Duodenal mucosa (tissue), 2 donors: Measurements from ENCODE around the gene SCAF8.
A peak's percentile ranks its signal among the peaks of the same experiment; 100 is the strongest.

Source experiments
- H3K27ac ChIP-seq: one replicate; pipeline ENCODE4 v1.7.0; 2013; ENCODE audit warnings: low read depth, low read length
- H3K27me3 ChIP-seq, 2 donors: one replicate each; pipeline ENCODE4 v1.7.0; 2013; ENCODE audit warnings: low read length in 2 of 2, control low read depth in 1 of 2; ENCODE audit not compliant: insufficient read depth in 2 of 2, control insufficient read depth in 1 of 2
- H3K36me3 ChIP-seq, 2 donors: one replicate each; pipeline ENCODE4 v1.7.0; 2013; ENCODE audit warnings: low read length in 2 of 2, control low read depth in 1 of 2; ENCODE audit not compliant: insufficient read depth in 2 of 2, control insufficient read depth in 1 of 2
- H3K4me1 ChIP-seq, 2 donors: one replicate each; pipeline ENCODE4 v1.7.0; 2013; ENCODE audit warnings: low read length in 2 of 2, control low read depth in 1 of 2; ENCODE audit not compliant: insufficient read depth in 2 of 2, control insufficient read depth in 1 of 2
- H3K4me3 ChIP-seq, 2 donors: one replicate each; pipeline ENCODE4 v1.7.0; 2013; ENCODE audit warnings: low read length in 2 of 2, low read depth in 1 of 2
- H3K9ac ChIP-seq, 2 donors: one replicate each; pipeline ENCODE4 v1.7.0; 2013; ENCODE audit warnings: low read length in 2 of 2, low read depth in 1 of 2
- H3K9me3 ChIP-seq, 2 donors: one replicate each; pipeline ENCODE4 v1.7.0; 2013; ENCODE audit warnings: low read length in 2 of 2, control low read depth in 1 of 2; ENCODE audit not compliant: control insufficient read depth in 1 of 2

Gene SCAF8

GRCh38 chr6:154751011-154751800, 18.0 kb downstream of the SCAF8 start:
- H3K27ac ChIP-seq, result no peak overlapping the region
- H3K9me3 ChIP-seq, result no peaks in the 10 kb centered on the region
- H3K4me3 ChIP-seq, result no peak overlapping the region
- no peak overlapping the region for H3K9ac ChIP-seq
- peaks cover 11 to 13% of the 10 kb centered on the region in 2 donors for H3K4me1 ChIP-seq
- H3K27me3 ChIP-seq, result no peaks in the 10 kb centered on the region
- no peaks in the 10 kb centered on the region for H3K36me3 ChIP-seq

DNA sequence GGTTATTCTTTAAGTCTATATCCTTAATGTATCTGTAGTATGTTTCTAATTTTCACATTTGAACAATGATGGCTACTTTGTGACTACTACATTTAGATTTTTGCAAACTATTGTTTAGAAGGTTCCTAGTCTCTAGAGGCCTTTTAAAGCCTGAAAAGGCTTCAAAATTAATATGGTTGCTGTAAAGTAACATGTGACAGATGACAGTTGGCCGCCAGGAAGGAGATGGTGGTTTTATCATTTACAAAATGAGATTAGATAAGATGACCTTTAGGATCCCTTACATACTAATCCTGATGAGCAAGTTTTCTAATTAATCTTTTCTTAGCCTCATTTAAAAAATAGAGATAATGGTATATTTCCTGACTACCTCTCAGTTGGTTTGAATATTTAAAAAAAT, 18.8 kb downstream of the SCAF8 start:
- H3K4me1 ChIP-seq, result peaks cover 11 to 13% of the 10 kb centered on the region in 2 donors

DNA sequence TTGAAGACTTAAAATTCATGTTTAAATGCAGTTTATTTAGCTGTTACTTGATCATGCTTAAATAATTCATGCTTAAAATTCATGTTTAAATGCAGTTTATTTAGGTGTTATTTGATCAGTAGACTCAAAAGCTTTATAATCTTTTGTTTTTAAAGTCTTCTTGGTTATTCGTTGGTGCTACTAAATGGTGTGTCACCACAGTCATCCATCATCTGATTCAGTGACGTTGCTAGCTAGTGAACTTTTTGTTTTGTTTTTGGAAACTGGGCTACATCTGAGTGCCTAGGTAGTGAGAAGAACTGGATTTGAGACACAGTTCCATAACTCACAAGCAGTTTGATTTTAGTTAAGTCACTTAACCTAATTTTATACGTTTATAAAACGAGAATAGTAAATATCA, 20.9 kb downstream of the SCAF8 start:
- peak overlapping the region in 1 of 2 donors; percentile 22 for H3K9ac ChIP-seq
- H3K36me3 ChIP-seq, result no peaks in the 10 kb centered on the region
- peaks cover 9 to 11% of the 10 kb centered on the region in 2 donors for H3K4me1 ChIP-seq
- H3K27ac ChIP-seq, result no peak overlapping the region
- no peaks in the 10 kb centered on the region for H3K9me3 ChIP-seq
- H3K27me3 ChIP-seq, result no peaks in the 10 kb centered on the region
- H3K4me3 ChIP-seq, result no peak overlapping the region

More for the DNA sequence above, 18.8 kb downstream of the SCAF8 start:
- Histone ChIP-seq H3K9me3 (no peaks in the 10 kb centered on the region), H3K4me3 (no peak overlapping the region), H3K9ac (no peak overlapping the region), H3K27me3 (no peaks in the 10 kb centered on the region), H3K36me3 (no peaks in the 10 kb centered on the region), H3K27ac (no peak overlapping the region)

- H3K27ac ChIP-seq, result no peak overlapping the region
- no peaks in the 10 kb centered on the region for H3K9me3 ChIP-seq
- peaks cover 3 to 11% of the 10 kb centered on the region in 2 donors for H3K4me1 ChIP-seq
- no peak overlapping the region for H3K4me3 ChIP-seq
- no peaks in the 10 kb centered on the region for H3K27me3 ChIP-seq
- H3K9ac ChIP-seq, result no peak overlapping the region
- H3K36me3 ChIP-seq, result no peaks in the 10 kb centered on the region
These were observed 24.3 kb downstream of the SCAF8 start for GRCh38 chr6:154757352-154758050.

DNA sequence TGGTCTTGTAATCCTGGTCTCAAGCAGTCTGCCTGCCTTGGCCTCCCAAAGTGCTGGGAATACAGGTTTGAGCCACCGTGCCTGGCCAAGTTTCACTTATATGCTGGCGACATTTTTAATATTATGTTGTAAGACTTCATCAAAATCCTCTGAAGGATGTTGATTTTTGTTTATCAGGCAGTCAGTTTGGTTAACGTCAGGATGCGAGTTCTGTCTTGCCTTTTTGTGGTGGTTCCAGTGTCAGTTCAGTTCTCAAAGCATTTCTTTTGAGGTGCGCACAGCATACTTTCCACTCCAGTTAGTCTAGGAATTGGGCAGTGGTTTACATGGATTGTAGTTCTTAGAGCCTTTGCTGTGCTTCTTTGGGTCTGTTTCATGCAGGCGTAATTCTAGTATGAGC, 24.9 kb downstream of the SCAF8 start:
- H3K9me3 ChIP-seq, result no peaks in the 10 kb centered on the region
- H3K4me1 ChIP-seq, result peaks cover 3 to 11% of the 10 kb centered on the region in 2 donors
- H3K9ac ChIP-seq, result no peak overlapping the region
- H3K4me3 ChIP-seq, result no peak overlapping the region
- H3K27ac ChIP-seq, result no peak overlapping the region
- H3K36me3 ChIP-seq, result no peaks in the 10 kb centered on the region
- H3K27me3 ChIP-seq, result no peaks in the 10 kb centered on the region

- Histone ChIP-seq H3K27me3 (no peaks in the 10 kb centered on the region), H3K9ac (no peak overlapping the region), H3K36me3 (no peaks in the 10 kb centered on the region), H3K27ac (no peak overlapping the region), H3K4me1 (peaks cover 4 to 9% of the 10 kb centered on the region in 2 donors), H3K9me3 (no peaks in the 10 kb centered on the region), H3K4me3 (no peak overlapping the region)
These were observed 30.4 kb downstream of the SCAF8 start for GRCh38 chr6:154763650-154764049.

GRCh38 chr6:154765273-154765672, 32.1 kb downstream of the SCAF8 start:
- Histone ChIP-seq H3K27ac (no peak overlapping the region), H3K36me3 (no peaks in the 10 kb centered on the region), H3K27me3 (no peaks in the 10 kb centered on the region), H3K9ac (no peak overlapping the region), H3K4me1 (peaks cover 4 to 9% of the 10 kb centered on the region in 2 donors), H3K9me3 (no peaks in the 10 kb centered on the region), H3K4me3 (no peak overlapping the region)

- no peak overlapping the region for H3K4me3 ChIP-seq
- peaks cover 4 to 9% of the 10 kb centered on the region in 2 donors for H3K4me1 ChIP-seq
- no peak overlapping the region for H3K27ac ChIP-seq
- H3K9ac ChIP-seq, result no peak overlapping the region
- no peaks in the 10 kb centered on the region for H3K9me3 ChIP-seq
- H3K36me3 ChIP-seq, result no peaks in the 10 kb centered on the region
- no peaks in the 10 kb centered on the region for H3K27me3 ChIP-seq
These were observed 33.1 kb downstream of the SCAF8 start for GRCh38 chr6:154766288-154766687.

- Histone ChIP-seq H3K9ac (no peak overlapping the region), H3K27me3 (no peaks in the 10 kb centered on the region), H3K36me3 (no peaks in the 10 kb centered on the region), H3K4me3 (no peak overlapping the region), H3K4me1 (peaks cover 4 to 9% of the 10 kb centered on the region in 2 donors), H3K9me3 (no peaks in the 10 kb centered on the region), H3K27ac (no peak overlapping the region)
These were observed 33.9 kb downstream of the SCAF8 start for GRCh38 chr6:154767003-154767723.

GRCh38 chr6:154768280-154768679, 35.1 kb downstream of the SCAF8 start:
- H3K4me3 ChIP-seq, result no peak overlapping the region
- no peak overlapping the region for H3K9ac ChIP-seq
- H3K27me3 ChIP-seq, result no peaks in the 10 kb centered on the region
- no peaks in the 10 kb centered on the region for H3K9me3 ChIP-seq
- peaks cover 4 to 9% of the 10 kb centered on the region in 2 donors for H3K4me1 ChIP-seq
- no peak overlapping the region for H3K27ac ChIP-seq
- H3K36me3 ChIP-seq, result no peaks in the 10 kb centered on the region
